SU-DHL-6 (cell line): ENCODE results near the gene KDM6A.
"Not testable (repeated sequence)": the region's sequence is repeated elsewhere in the genome, so short reads cannot be mapped to it uniquely, and the experiment has no call there.

Source experiments
- H2AFZ ChIP-seq: fragments of 200-600 bp; sonication (generic); 2 replicates; pipeline ENCODE4 v1.6.1; 2014; ENCODE audit warnings: low read depth, mild to moderate bottlenecking, moderate library complexity, mixed read lengths, antibody characterized with exemption, low read length; ENCODE audit not compliant: severe bottlenecking
- H3F3A ChIP-seq: fragments of 200-600 bp; shearing (Covaris generic); 2 replicates; pipeline ENCODE4 v1.6.0; 2016; ENCODE audit warnings: antibody characterized with exemption, mild to moderate bottlenecking; ENCODE audit not compliant: insufficient read depth
- H3K27ac ChIP-seq: fragments of 200-600 bp; sonication (generic); 2 replicates; pipeline ENCODE4 v1.5.1; 2016; ENCODE audit warnings: low read depth, mild to moderate bottlenecking, low read length, moderate library complexity, mixed read lengths
- H3K27me3 ChIP-seq: fragments of 200-600 bp; sonication (generic), shearing (Covaris generic); 2 replicates; pipeline ENCODE4 v1.6.0; 2014; ENCODE audit warnings: mild to moderate bottlenecking, low read length
- H3K36me3 ChIP-seq: fragments of 200-600 bp; sonication (generic); 2 replicates; pipeline ENCODE4 v1.6.1; 2014; ENCODE audit warnings: mild to moderate bottlenecking, low read length, mixed read lengths
- H3K4me2 ChIP-seq: fragments of 300-600, 200-600 bp; shearing (Covaris generic), sonication (generic); 2 replicates; pipeline ENCODE4 v1.6.0; 2014; ENCODE audit warnings: low read length, low read depth, mild to moderate bottlenecking; ENCODE audit not compliant: poor library complexity, severe bottlenecking
- H3K4me3 ChIP-seq: fragments of 200-600 bp; sonication (generic); 2 replicates; pipeline ENCODE4 v1.5.1; 2014; ENCODE audit warnings: antibody characterized with exemption, low read length, mild to moderate bottlenecking, mixed read lengths; ENCODE audit not compliant: insufficient read depth, poor library complexity, severe bottlenecking
- H3K79me2 ChIP-seq: fragments of 200-600 bp; sonication (generic); 2 replicates; pipeline ENCODE4 v1.6.1; 2014; ENCODE audit warnings: mild to moderate bottlenecking, low read length, moderate library complexity; ENCODE audit not compliant: insufficient read depth
- H3K9ac ChIP-seq: fragments of 200-600 bp; sonication (generic); 2 replicates; pipeline ENCODE4 v1.7.0; 2014; ENCODE audit warnings: mild to moderate bottlenecking, low read length
- H3K9me2 ChIP-seq: fragments of 200-600 bp; sonication (generic); replicated peaks from 2 replicates; pipeline ENCODE4 v1.6.1; 2014; ENCODE audit warnings: low read length; ENCODE audit not compliant: insufficient read depth
- H3K9me3 ChIP-seq: fragments of 200-600 bp; sonication (generic); 2 replicates; pipeline ENCODE4 v1.6.1; 2014; ENCODE audit warnings: low read length, mixed read lengths; ENCODE audit not compliant: insufficient read depth
- H4K20me1 ChIP-seq: fragments of 200-600 bp; sonication (generic); 2 replicates; pipeline ENCODE4 v1.6.1; 2014; ENCODE audit warnings: low read depth, mild to moderate bottlenecking, antibody characterized with exemption, low read length, moderate library complexity, mixed read lengths
- CTCF ChIP-seq: fragments of 200-600 bp; sonication (generic); IDR thresholded peaks from one replicate; pipeline ENCODE4 v1.5.1; 2017; ENCODE audit warnings: antibody characterized with exemption, mild to moderate bottlenecking, low read length, moderate library complexity; ENCODE audit not compliant: insufficient read depth, poor library complexity, severe bottlenecking
- EZH2phosphoT487 ChIP-seq: fragments of 200-600 bp; sonication (generic), shearing (Covaris generic); conservative IDR thresholded peaks from 2 replicates; pipeline ENCODE4 v1.6.1; 2018; ENCODE audit warnings: mild to moderate bottlenecking, antibody characterized with exemption, low read length, moderate library complexity, mixed read lengths

Gene KDM6A

GRCh38 chrX:45070116-45071007 lies 197.4 kb downstream of the KDM6A start:
- TF ChIP-seq EZH2phosphoT487 (no peak), CTCF (peak; percentile 40)
- no peaks in the 10 kb centered on the region for H3K79me2 ChIP-seq
- no peak overlapping the region for H2AFZ ChIP-seq
- H3K9ac ChIP-seq, result no peak overlapping the region
- no peaks in the 10 kb centered on the region for H4K20me1 ChIP-seq
- H3F3A ChIP-seq, result no peaks in the 10 kb centered on the region; the same call in 1 of the 2 replicates
- H3K9me2 ChIP-seq, result no peaks in the 10 kb centered on the region
- H3K27ac ChIP-seq, result no peak overlapping the region
- no peak overlapping the region for H3K4me3 ChIP-seq
- H3K4me2 ChIP-seq, result no peak overlapping the region
- no peaks in the 10 kb centered on the region for H3K9me3 ChIP-seq
- H3K36me3 ChIP-seq, result no peaks in the 10 kb centered on the region
- no peaks in the 10 kb centered on the region for H3K27me3 ChIP-seq

DNA sequence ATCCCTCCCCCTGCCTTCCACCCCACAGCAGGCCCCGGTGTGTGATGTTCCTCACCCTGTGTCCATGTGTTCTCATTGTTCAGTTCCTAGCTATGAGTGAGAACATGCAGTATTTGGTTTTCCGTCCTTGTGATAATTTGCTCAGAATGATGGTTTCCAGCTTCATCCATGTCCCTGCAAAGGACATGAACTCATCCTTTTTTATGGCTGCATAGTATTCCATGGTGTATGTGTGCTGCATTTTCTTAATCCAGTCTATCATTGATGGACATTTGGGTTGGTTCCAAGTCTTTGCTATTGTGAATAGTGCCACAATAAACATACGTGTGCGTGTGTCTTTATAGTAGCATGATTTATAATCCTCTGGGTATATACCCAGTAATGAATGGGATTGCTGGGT lies 200.0 kb downstream of the KDM6A start:
- H3K27me3 ChIP-seq, H3K9me3 ChIP-seq, H3F3A ChIP-seq, H3K36me3 ChIP-seq, H3K4me2 ChIP-seq, H3K79me2 ChIP-seq, H4K20me1 ChIP-seq, H3K9me2 ChIP-seq, H2AFZ ChIP-seq, H3K4me3 ChIP-seq, H3K9ac ChIP-seq, H3K27ac ChIP-seq: not testable (repeated sequence)

DNA sequence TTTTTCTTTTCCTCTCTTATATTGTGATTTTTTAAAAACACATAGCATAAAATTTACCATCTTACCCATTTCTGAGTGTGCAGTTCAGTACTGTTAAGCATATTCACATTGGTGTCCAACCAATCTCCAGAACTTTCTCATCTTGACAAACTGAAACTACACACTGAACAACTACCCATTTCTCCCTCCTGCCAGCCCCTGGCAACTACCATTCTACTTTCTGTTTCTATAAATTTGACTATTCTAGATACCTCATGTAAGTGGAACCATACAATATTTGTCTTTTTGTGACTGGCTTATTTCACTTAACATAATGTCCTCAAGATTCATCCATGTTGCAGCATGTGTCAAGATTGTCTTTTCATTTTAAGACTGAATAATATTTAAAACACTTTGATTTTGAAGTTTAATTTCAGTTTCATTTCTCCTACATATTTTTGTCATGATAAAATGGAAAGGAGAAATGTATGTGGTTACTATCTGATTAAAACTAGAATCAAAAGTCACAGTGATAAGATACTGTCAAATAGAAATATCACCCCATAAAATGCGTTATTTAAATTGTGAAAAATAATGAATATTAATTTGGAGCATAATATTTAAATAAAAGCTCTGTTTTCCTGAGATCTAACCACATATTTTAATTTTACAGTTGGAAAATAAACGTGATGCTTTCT lies 204.9 kb downstream of the KDM6A start:
- H3K36me3 ChIP-seq, result no peaks in the 10 kb centered on the region
- no peaks in the 10 kb centered on the region for H3K27me3 ChIP-seq
- H3K9me3 ChIP-seq, result no peaks in the 10 kb centered on the region
- H4K20me1 ChIP-seq, result no peaks in the 10 kb centered on the region
- no peaks in the 10 kb centered on the region for H3K9me2 ChIP-seq
- H3K4me2 ChIP-seq, result no peak overlapping the region
- no peak overlapping the region for H3K9ac ChIP-seq
- no peaks in the 10 kb centered on the region for H3F3A ChIP-seq
- H3K27ac ChIP-seq, result no peak overlapping the region
- no peak for TF ChIP-seq CTCF
- no peak for TF ChIP-seq EZH2phosphoT487
- H3K4me3 ChIP-seq, result no peak overlapping the region
- H2AFZ ChIP-seq, result no peak overlapping the region
- H3K79me2 ChIP-seq, result no peaks in the 10 kb centered on the region

- H3K9me3 ChIP-seq, result no peaks in the 10 kb centered on the region
- no peak overlapping the region for H3K27ac ChIP-seq
- TF ChIP-seq CTCF, result no peak
- no peak for TF ChIP-seq EZH2phosphoT487
- no peaks in the 10 kb centered on the region for H3K36me3 ChIP-seq
- no peaks in the 10 kb centered on the region for H3K27me3 ChIP-seq
- no peak overlapping the region for H3K9ac ChIP-seq
- H3K79me2 ChIP-seq, result no peaks in the 10 kb centered on the region
- H3K4me2 ChIP-seq, result no peak overlapping the region
- no peaks in the 10 kb centered on the region for H4K20me1 ChIP-seq
- no peaks in the 10 kb centered on the region for H3F3A ChIP-seq
- H3K9me2 ChIP-seq, result no peaks in the 10 kb centered on the region
- no peak overlapping the region for H2AFZ ChIP-seq
- no peak overlapping the region for H3K4me3 ChIP-seq
Measured at GRCh38 chrX:45083314-45083713, 210.3 kb downstream of the KDM6A start.
